Hepatocyte (in vitro differentiated cells): Measurements from ENCODE around the gene EXOC3. TPM values are rescaled to one million over a fixed set of nuclear protein-coding genes. Genes with fewer than 3 reads are reported as not detected.
A peak's percentile ranks its signal among the peaks of the same experiment; 100 is the strongest.

Source experiments
- DNase-seq: peaks from one replicate; pipeline ENCODE4 v3.0.0-alpha.2; 2016; ENCODE audit warnings: low spot score
- H2AFZ ChIP-seq: fragments of 200-600 bp; sonication (generic); 2 replicates; pipeline ENCODE4 v1.6.0; 2016; ENCODE audit warnings: antibody characterized with exemption, mild to moderate bottlenecking
- H3K27ac ChIP-seq: fragments of 200-600 bp; sonication (generic); 2 replicates; pipeline ENCODE4 v1.5.1; 2016; ENCODE audit warnings: mild to moderate bottlenecking
- H3K27me3 ChIP-seq: fragments of 200-600 bp; sonication (generic); 2 replicates; pipeline ENCODE4 v1.6.1; 2016
- H3K36me3 ChIP-seq: fragments of 200-600 bp; sonication (generic); replicated peaks from 2 replicates; pipeline ENCODE4 v1.5.1; 2016; ENCODE audit warnings: low read depth; ENCODE audit not compliant: insufficient read depth
- H3K4me1 ChIP-seq: fragments of 200-600 bp; sonication (generic); 2 replicates; pipeline ENCODE4 v1.5.1; 2016; ENCODE audit warnings: mild to moderate bottlenecking, moderate library complexity; ENCODE audit not compliant: insufficient read depth
- H3K4me2 ChIP-seq: fragments of 200-600 bp; sonication (generic); 2 replicates; pipeline ENCODE4 v1.6.0; 2016
- H3K4me3 ChIP-seq: fragments of 200-600 bp; sonication (generic); 2 replicates; pipeline ENCODE4 v1.5.1; 2016; ENCODE audit warnings: mild to moderate bottlenecking
- H3K79me2 ChIP-seq: fragments of 200-600 bp; sonication (generic); 2 replicates; pipeline ENCODE4 v1.6.0; 2017; ENCODE audit warnings: mild to moderate bottlenecking
- H3K9me2 ChIP-seq: fragments of 200-600 bp; sonication (generic); replicated peaks from 2 replicates; pipeline ENCODE4 v1.6.0; 2017; ENCODE audit warnings: mild to moderate bottlenecking; ENCODE audit not compliant: insufficient read depth
- H3K9me3 ChIP-seq: fragments of 200-600 bp; sonication (generic); 2 replicates; pipeline ENCODE4 v1.5.1; 2016; ENCODE audit warnings: low read depth, mild to moderate bottlenecking
- H4K20me1 ChIP-seq: fragments of 200-600 bp; sonication (generic); 2 replicates; pipeline ENCODE4 v1.6.0; 2016; ENCODE audit warnings: mild to moderate bottlenecking; ENCODE audit not compliant: insufficient read depth, poor library complexity, severe bottlenecking
- CTCF ChIP-seq: fragments of 200-600 bp; sonication (generic); IDR thresholded peaks from 2 replicates; pipeline ENCODE4 v1.5.1; 2016; ENCODE audit warnings: antibody characterized with exemption, mild to moderate bottlenecking; ENCODE audit not compliant: poor library complexity
- EZH2 ChIP-seq: fragments of 200-600 bp; sonication (generic); IDR thresholded peaks from 2 replicates; pipeline ENCODE4 v1.6.1; 2016; ENCODE audit warnings: antibody characterized with exemption, mild to moderate bottlenecking, borderline replicate concordance
- EZH2phosphoT487 ChIP-seq: fragments of 200-600 bp; sonication (generic); IDR thresholded peaks from one replicate; pipeline ENCODE4 v1.6.1; 2018; ENCODE audit warnings: antibody characterized with exemption, mild to moderate bottlenecking, low read depth, moderate library complexity; ENCODE audit not compliant: unreplicated experiment, severe bottlenecking
- WGBS: methylation state at CpG from one replicate; pipeline ENCODE4 v1.1.6; 2016; ENCODE audit warnings: low lambda C conversion rate; ENCODE audit errors: missing lambda C conversion rate; 5-methylcytosine and 5-hydroxymethylcytosine counted together
- polyA plus RNA-seq: library from polyadenylated mRNA; unstranded; fragments of >200 nt; fragmentation: Nextera tagmentation; extraction: Ambion mirVana; gene quantifications from 2 replicates; pipeline ENCODE4 v1.2.1, GENCODE V29; 2016
- total RNA-seq: library from RNA; depleted of rRNA; stranded (reverse); fragments of >200 nt; gene quantifications from 2 replicates; pipeline ENCODE4 v1.2.3, GENCODE V29; 2014

Gene EXOC3
- total and polyA plus RNA-seq, 2 experiments from 2014 or later, result 36.1 to 38.3 TPM

GRCh38 chr5:425714-426113 lies 17.3 kb upstream of the EXOC3 start:
- Histone ChIP-seq H3K9me3 (no peaks in the 10 kb centered on the region), H2AFZ (no peak overlapping the region), H3K36me3 (no peaks in the 10 kb centered on the region), H4K20me1 (no peaks in the 10 kb centered on the region), H3K27me3 (no peaks in the 10 kb centered on the region), H3K4me3 (no peak overlapping the region), H3K79me2 (no peaks in the 10 kb centered on the region), H3K4me1 (peaks cover 5% of the 10 kb centered on the region), H3K27ac (no peak overlapping the region), H3K4me2 (no peak overlapping the region), H3K9me2 (no peaks in the 10 kb centered on the region)
- 66% methylated on average over 5 of the region's 5 CpGs for WGBS
- DNase-seq, result no peak
- TF ChIP-seq EZH2, result no peak
- TF ChIP-seq CTCF, result peak; percentile 27

GRCh38 chr5:426392-426976 lies 16.5 kb upstream of the EXOC3 start:
- Histone ChIP-seq H3K36me3 (no peaks in the 10 kb centered on the region), H3K4me2 (no peak overlapping the region), H3K4me3 (no peak overlapping the region), H3K9me3 (no peaks in the 10 kb centered on the region), H2AFZ (no peak overlapping the region), H3K79me2 (no peaks in the 10 kb centered on the region), H3K9me2 (no peaks in the 10 kb centered on the region), H4K20me1 (no peaks in the 10 kb centered on the region), H3K4me1 (peaks cover 12% of the 10 kb centered on the region), H3K27me3 (no peaks in the 10 kb centered on the region), H3K27ac (no peak overlapping the region)
- TF ChIP-seq EZH2, result no peak
- TF ChIP-seq EZH2phosphoT487, result no peak
- TF ChIP-seq CTCF, result no peak
- no peak for DNase-seq
- 95% methylated on average over 3 of the region's 3 CpGs for WGBS

GRCh38 chr5:427415-428087 lies 15.4 kb upstream of the EXOC3 start:
- no peaks in the 10 kb centered on the region for H3K9me2 ChIP-seq
- no peak overlapping the region for H3K4me2 ChIP-seq
- no peaks in the 10 kb centered on the region for H4K20me1 ChIP-seq
- H3K4me3 ChIP-seq, result no peak overlapping the region
- no peaks in the 10 kb centered on the region for H3K36me3 ChIP-seq
- H3K27ac ChIP-seq, result no peak overlapping the region
- H3K4me1 ChIP-seq, result peaks cover 14% of the 10 kb centered on the region
- no peaks in the 10 kb centered on the region for H3K9me3 ChIP-seq
- TF ChIP-seq CTCF (no peak), EZH2 (no peak), EZH2phosphoT487 (no peak)
- no peak overlapping the region for H2AFZ ChIP-seq
- H3K27me3 ChIP-seq, result no peaks in the 10 kb centered on the region
- 96% methylated on average over 38 of the region's 39 CpGs for WGBS
- no peak for DNase-seq
- H3K79me2 ChIP-seq, result no peaks in the 10 kb centered on the region
